HepG2 (cell line): ENCODE measurements around the gene RAB15. TPM values are rescaled to one million over a fixed set of nuclear protein-coding genes. Genes with fewer than 3 reads are reported as not detected.

ENCODE experiments used
- ATAC-seq: fragments of 200-7000 bp; cut with Tn5 transposase; 3 replicates; pipeline ENCODE4 v1.9.1; 2020; ENCODE audit warnings: mild to moderate bottlenecking, moderate library complexity
- BruUV-seq: library from RNA; stranded (reverse); fragments of 400-500 nt; replicated peaks from 2 replicates; lab custom pipeline; 2021; lab: Mats Ljungman, UMichigan
- CTCF ChIA-PET: fragments of 300-600 bp; formaldehyde crosslinking; extraction: SDS; loops from one replicate; lab custom pipeline; 2021; ENCODE audit warnings: low total read pairs, inconsistent platforms, low intra/inter-chr PET ratio; lab: Yijun Ruan, JAX
- POLR2A ChIA-PET: fragments of 350-600 bp; sonication (Branson Sonifier 250); formaldehyde crosslinking; loops from one replicate; lab custom pipeline; 2020; ENCODE audit warnings: antibody characterized with exemption, inconsistent platforms; lab: Yijun Ruan, JAX
- DNase-seq: peaks from one replicate; pipeline ENCODE4 v3.0.0-alpha.2; 2015; ENCODE audit warnings: low spot score
- FAIRE-seq: peaks from 3 replicates; lab custom pipeline; 2011; peaks lifted over from hg19 to GRCh38; lab: Jason Lieb, UNC
- H2AFZ ChIP-seq: one replicate; pipeline ENCODE4 v1.6.1; 2011; ENCODE audit warnings: low read length, inconsistent platforms
- H3K27ac ChIP-seq: fragments of 300-600 bp; 3 replicates; pipeline ENCODE4 v1.8.0; 2011; ENCODE audit warnings: mixed run types, mild to moderate bottlenecking, mixed read lengths, low read length, inconsistent platforms; ENCODE audit not compliant: insufficient read depth; ENCODE audit errors: extremely low read length
- H3K27me3 ChIP-seq, 2 experiments: fragments of 200-600 bp in 1 of 2; 2 replicates in 1 of 2; 3 replicates in 1 of 2; pipeline versions ENCODE4 v1.6.0 to v1.8.0; 2011; ENCODE audit warnings: low read length in 2 of 2, mild to moderate bottlenecking in 2 of 2, moderate library complexity in 2 of 2, inconsistent platforms in 1 of 2; ENCODE audit not compliant: insufficient read depth in 2 of 2, control insufficient read depth in 1 of 2
- H3K36me3 ChIP-seq, 2 experiments: fragments of 200-600 bp in 1 of 2; replicated peaks in 1 of 2; 2 replicates in 1 of 2; 3 replicates in 1 of 2; pipeline versions ENCODE4 v1.5.1 to v1.8.0; 2011; ENCODE audit warnings: low read length in 2 of 2, inconsistent platforms in 1 of 2; ENCODE audit not compliant: insufficient read depth in 2 of 2, control insufficient read depth in 1 of 2
- H3K4me1 ChIP-seq: 2 replicates; pipeline ENCODE4 v1.5.1; 2012; ENCODE audit warnings: low read length, inconsistent platforms; ENCODE audit not compliant: insufficient read depth
- H3K4me2 ChIP-seq: 2 replicates; pipeline ENCODE4 v1.6.0; 2011; ENCODE audit warnings: low read depth, low read length, inconsistent platforms
- H3K4me3 ChIP-seq, 3 experiments: fragments of 200-600 bp in 1 of 3; sonication (generic), shearing (Covaris generic) in 1 of 3; replicated peaks in 1 of 3; 2 replicates each; pipeline ENCODE4 v1.5.1; 2011 to 2016; ENCODE audit warnings: low read length in 3 of 3, inconsistent platforms in 2 of 3, low read depth in 2 of 3, mild to moderate bottlenecking in 2 of 3, control low read depth in 1 of 3, mixed read lengths in 1 of 3; ENCODE audit not compliant: insufficient read depth in 1 of 3
- H3K79me2 ChIP-seq: one replicate; pipeline ENCODE4 v1.6.1; 2011; ENCODE audit warnings: low read length, inconsistent platforms; ENCODE audit not compliant: insufficient read depth
- H3K9ac ChIP-seq: 2 replicates; pipeline ENCODE4 v1.6.0; 2011; ENCODE audit warnings: mild to moderate bottlenecking, low read depth, low read length, inconsistent platforms; ENCODE audit not compliant: insufficient read depth
- H3K9me3 ChIP-seq: 2 replicates; pipeline ENCODE4 v1.5.1; 2012; ENCODE audit warnings: mild to moderate bottlenecking, low read length
- H4K20me1 ChIP-seq: 2 replicates; pipeline ENCODE4 v1.6.0; 2011; ENCODE audit warnings: inconsistent platforms, mild to moderate bottlenecking, low read length, moderate library complexity; ENCODE audit not compliant: insufficient read depth
- KAT8 ChIP-seq: IDR thresholded peaks from 2 replicates; pipeline ENCODE4 v1.6.1; 2016; ENCODE audit warnings: missing genetic modification reagents, missing compliant biosample characterization
- MED1 ChIP-seq: sonication (generic); formaldehyde crosslinking; IDR thresholded peaks from 2 replicates; pipeline ENCODE4 v1.4.0; 2020; ENCODE audit warnings: missing genetic modification reagents
- ZNF432 ChIP-seq: sonication (generic); formaldehyde crosslinking; IDR thresholded peaks from 2 replicates; pipeline ENCODE4 v1.5.0; 2020; ENCODE audit warnings: missing genetic modification reagents, mild to moderate bottlenecking, borderline replicate concordance
- ZNF788 ChIP-seq: sonication (generic); formaldehyde crosslinking; IDR thresholded peaks from 2 replicates; pipeline ENCODE4 v1.5.0; 2020; ENCODE audit warnings: mild to moderate bottlenecking, missing genetic modification reagents, borderline replicate concordance
- WGBS: methylation state at CpG from one replicate; pipeline ENCODE4 v1.1.6; 2017; ENCODE audit warnings: low lambda C conversion rate; 5-methylcytosine and 5-hydroxymethylcytosine counted together
- in situ Hi-C: cut with HindIII; loops from 2 replicates; pipeline ENCODE4 v1.10.0; 2017; ENCODE audit warnings: low pct_unique_long_range_greater_than_20kb; ENCODE audit not compliant: extremely low pct_ligation_motif_present
- intact Hi-C: fragments of 100-400 bp; cut with micrococcal nuclease; formaldehyde crosslinking; loops from one replicate; pipeline ENCODE4 v1.10.0; 2022; ENCODE audit not compliant: unreplicated experiment
- polyA plus RNA-seq, 8 experiments: library from polyadenylated mRNA; depleted of rRNA in 3 of 8; stranded (reverse) in 7 of 8; unstranded in 1 of 8; fragments of >200 nt; fragmentation: Illumina TruSeq in 4 of 8; extraction: Trizol in 4 of 8; gene quantifications; 2 replicates each; pipeline versions ENCODE4 v1.2.1 to v1.2.3, GENCODE V29; 2011 to 2016; ENCODE audit warnings: low read depth in 4 of 8, missing spikeins in 1 of 8, mixed read lengths in 1 of 8; ENCODE audit not compliant: insufficient read depth in 1 of 8
- total RNA-seq, 5 experiments: library from RNA; depleted of rRNA; stranded (reverse); fragments of >200 nt; fragmentation: Illumina TruSeq; extraction: Trizol; gene quantifications; 2 replicates each; pipeline ENCODE4 v1.2.3, GENCODE V29; 2016; ENCODE audit warnings: low read depth in 1 of 5
- TF ChIP-seq, protein P1 (sequence below): sonication (generic); formaldehyde crosslinking; IDR thresholded peaks from 2 replicates; pipeline ENCODE4 v1.8.1; 2023; ENCODE audit warnings: mild to moderate bottlenecking, moderate library complexity, missing genetic modification reagents
- TF ChIP-seq, protein P2 (sequence below): sonication (generic); formaldehyde crosslinking; IDR thresholded peaks from 2 replicates; pipeline ENCODE4 v1.4.0; 2020; ENCODE audit warnings: missing genetic modification reagents
- TF ChIP-seq, protein P3 (sequence below): sonication (generic); formaldehyde crosslinking; IDR thresholded peaks from 2 replicates; pipeline ENCODE4 v1.9.0; 2021; ENCODE audit warnings: missing genetic modification reagents, borderline replicate concordance
- TF ChIP-seq, protein P4 (sequence below): IDR thresholded peaks from 2 replicates; pipeline ENCODE4 v1.6.1; 2018; ENCODE audit warnings: missing genetic modification reagents, mild to moderate bottlenecking, missing compliant biosample characterization
- TF ChIP-seq, protein P5 (sequence below): sonication (generic); formaldehyde crosslinking; IDR thresholded peaks from 2 replicates; pipeline ENCODE4 v1.4.0; 2020; ENCODE audit warnings: missing genetic modification reagents
- TF ChIP-seq, protein P6 (sequence below): sonication (generic); formaldehyde crosslinking; IDR thresholded peaks from 2 replicates; pipeline ENCODE4 v1.4.0; 2020; ENCODE audit warnings: missing genetic modification reagents

The RAB15 gene
- total and polyA plus RNA-seq, 2 of the 13 experiments (the other 11 are each of a cell fraction or from before 2014, with no cell fraction given): 7.4 to 18.5 TPM

DNA sequence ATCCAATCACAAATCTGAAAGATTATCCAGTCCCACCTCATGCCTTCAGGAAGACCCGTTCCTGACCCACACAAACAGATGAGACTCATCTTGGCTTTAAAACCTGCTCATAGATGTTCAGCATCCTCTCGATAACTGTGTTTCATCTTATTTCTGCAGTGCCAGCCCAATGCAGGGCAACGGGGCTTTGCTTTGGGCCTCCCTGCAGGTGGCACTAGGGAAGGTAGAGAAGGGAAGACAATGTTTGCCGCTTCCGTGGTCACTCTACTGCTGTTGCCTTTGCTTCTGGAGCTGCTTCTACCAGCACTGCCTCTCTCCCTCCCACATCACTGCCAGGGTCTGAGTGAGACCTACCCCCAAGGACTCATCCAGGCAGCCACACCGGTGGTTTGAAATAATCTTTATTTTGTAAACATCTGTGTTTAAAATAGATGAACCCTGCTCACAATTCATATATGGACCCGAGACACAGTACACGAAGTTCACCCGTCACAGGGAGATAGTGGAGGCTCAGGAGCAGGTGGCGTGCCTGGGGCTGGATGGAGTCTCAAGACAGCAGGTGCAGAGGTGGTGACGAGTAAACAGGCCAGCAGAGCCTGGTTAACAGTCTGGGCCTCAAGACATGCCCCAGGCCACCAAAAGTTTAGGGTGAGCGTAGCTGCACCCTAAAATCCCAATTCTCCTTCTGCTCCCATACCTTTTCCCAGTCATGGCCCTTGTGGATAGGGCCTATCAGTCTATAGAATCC is 26.5 kb downstream of the RAB15 start:
- Histone ChIP-seq H3K4me3 (no peak overlapping the region), H3K9me3 (no peaks in the 10 kb centered on the region), H4K20me1 (no peaks in the 10 kb centered on the region), H2AFZ (no peak overlapping the region), H3K9ac (no peak overlapping the region), H3K4me1 (peaks cover 88% of the 10 kb centered on the region), H3K79me2 (peaks cover 21% of the 10 kb centered on the region), H3K27me3 (no peaks in the 10 kb centered on the region; a peak in 1 of 5 replicates), H3K27ac (no peak overlapping the region), H3K4me2 (no peak overlapping the region), H3K36me3 (peaks cover under 1 to 1% of the 10 kb centered on the region in 2 experiments; a peak in 1 of 5 replicates)
- in situ Hi-C loops (no loop called here), intact Hi-C loops (no loop called here)
- WGBS: 90% methylated on average over 12 of the region's 12 CpGs
- no TSS peak for BruUV-seq
- FAIRE-seq: no peak
- ChIA-PET CTCF (no interaction called here), POLR2A (no interaction called here)
- no peak for ATAC-seq
- no peak for DNase-seq
- TF ChIP-seq MED1 (CRISPR knock-in tag) (no peak), KAT8 (CRISPR knock-in tag) (no peak), ZNF432 (CRISPR knock-in tag) (no peak), ZNF788 (CRISPR knock-in tag) (no peak)
- TF ChIP-seq, protein P1, sequence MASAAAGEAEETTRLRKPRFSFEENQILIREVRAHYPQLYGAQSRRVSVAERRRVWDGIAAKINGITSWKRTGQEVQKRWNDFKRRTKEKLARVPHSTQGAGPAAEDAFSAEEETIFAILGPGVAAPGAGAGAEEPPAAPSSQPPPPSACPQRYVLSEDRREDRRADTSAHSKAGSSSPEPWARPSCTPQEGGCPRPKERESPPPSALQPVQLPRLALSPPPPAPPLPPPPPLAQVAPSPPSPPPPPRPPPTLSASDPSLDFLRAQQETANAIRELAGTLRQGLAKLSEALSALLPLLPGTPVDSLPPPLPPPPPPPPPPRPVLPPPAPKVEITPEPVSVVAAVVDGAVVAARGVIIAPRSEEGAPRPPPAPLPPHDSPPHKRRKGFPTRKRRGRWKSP (CRISPR knock-in tag): no peak
- TF ChIP-seq, protein P2, sequence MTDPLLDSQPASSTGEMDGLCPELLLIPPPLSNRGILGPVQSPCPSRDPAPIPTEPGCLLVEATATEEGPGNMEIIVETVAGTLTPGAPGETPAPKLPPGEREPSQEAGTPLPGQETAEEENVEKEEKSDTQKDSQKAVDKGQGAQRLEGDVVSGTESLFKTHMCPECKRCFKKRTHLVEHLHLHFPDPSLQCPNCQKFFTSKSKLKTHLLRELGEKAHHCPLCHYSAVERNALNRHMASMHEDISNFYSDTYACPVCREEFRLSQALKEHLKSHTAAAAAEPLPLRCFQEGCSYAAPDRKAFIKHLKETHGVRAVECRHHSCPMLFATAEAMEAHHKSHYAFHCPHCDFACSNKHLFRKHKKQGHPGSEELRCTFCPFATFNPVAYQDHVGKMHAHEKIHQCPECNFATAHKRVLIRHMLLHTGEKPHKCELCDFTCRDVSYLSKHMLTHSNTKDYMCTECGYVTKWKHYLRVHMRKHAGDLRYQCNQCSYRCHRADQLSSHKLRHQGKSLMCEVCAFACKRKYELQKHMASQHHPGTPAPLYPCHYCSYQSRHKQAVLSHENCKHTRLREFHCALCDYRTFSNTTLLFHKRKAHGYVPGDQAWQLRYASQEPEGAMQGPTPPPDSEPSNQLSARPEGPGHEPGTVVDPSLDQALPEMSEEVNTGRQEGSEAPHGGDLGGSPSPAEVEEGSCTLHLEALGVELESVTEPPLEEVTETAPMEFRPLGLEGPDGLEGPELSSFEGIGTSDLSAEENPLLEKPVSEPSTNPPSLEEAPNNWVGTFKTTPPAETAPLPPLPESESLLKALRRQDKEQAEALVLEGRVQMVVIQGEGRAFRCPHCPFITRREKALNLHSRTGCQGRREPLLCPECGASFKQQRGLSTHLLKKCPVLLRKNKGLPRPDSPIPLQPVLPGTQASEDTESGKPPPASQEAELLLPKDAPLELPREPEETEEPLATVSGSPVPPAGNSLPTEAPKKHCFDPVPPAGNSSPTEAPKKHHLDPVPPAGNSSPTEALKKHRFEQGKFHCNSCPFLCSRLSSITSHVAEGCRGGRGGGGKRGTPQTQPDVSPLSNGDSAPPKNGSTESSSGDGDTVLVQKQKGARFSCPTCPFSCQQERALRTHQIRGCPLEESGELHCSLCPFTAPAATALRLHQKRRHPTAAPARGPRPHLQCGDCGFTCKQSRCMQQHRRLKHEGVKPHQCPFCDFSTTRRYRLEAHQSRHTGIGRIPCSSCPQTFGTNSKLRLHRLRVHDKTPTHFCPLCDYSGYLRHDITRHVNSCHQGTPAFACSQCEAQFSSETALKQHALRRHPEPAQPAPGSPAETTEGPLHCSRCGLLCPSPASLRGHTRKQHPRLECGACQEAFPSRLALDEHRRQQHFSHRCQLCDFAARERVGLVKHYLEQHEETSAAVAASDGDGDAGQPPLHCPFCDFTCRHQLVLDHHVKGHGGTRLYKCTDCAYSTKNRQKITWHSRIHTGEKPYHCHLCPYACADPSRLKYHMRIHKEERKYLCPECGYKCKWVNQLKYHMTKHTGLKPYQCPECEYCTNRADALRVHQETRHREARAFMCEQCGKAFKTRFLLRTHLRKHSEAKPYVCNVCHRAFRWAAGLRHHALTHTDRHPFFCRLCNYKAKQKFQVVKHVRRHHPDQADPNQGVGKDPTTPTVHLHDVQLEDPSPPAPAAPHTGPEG (CRISPR knock-in tag): no peak
- TF ChIP-seq, protein P3, sequence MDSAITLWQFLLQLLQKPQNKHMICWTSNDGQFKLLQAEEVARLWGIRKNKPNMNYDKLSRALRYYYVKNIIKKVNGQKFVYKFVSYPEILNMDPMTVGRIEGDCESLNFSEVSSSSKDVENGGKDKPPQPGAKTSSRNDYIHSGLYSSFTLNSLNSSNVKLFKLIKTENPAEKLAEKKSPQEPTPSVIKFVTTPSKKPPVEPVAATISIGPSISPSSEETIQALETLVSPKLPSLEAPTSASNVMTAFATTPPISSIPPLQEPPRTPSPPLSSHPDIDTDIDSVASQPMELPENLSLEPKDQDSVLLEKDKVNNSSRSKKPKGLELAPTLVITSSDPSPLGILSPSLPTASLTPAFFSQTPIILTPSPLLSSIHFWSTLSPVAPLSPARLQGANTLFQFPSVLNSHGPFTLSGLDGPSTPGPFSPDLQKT (CRISPR knock-in tag): no peak
- TF ChIP-seq, protein P4, sequence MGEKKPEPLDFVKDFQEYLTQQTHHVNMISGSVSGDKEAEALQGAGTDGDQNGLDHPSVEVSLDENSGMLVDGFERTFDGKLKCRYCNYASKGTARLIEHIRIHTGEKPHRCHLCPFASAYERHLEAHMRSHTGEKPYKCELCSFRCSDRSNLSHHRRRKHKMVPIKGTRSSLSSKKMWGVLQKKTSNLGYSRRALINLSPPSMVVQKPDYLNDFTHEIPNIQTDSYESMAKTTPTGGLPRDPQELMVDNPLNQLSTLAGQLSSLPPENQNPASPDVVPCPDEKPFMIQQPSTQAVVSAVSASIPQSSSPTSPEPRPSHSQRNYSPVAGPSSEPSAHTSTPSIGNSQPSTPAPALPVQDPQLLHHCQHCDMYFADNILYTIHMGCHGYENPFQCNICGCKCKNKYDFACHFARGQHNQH: no peak
- TF ChIP-seq, protein P5, sequence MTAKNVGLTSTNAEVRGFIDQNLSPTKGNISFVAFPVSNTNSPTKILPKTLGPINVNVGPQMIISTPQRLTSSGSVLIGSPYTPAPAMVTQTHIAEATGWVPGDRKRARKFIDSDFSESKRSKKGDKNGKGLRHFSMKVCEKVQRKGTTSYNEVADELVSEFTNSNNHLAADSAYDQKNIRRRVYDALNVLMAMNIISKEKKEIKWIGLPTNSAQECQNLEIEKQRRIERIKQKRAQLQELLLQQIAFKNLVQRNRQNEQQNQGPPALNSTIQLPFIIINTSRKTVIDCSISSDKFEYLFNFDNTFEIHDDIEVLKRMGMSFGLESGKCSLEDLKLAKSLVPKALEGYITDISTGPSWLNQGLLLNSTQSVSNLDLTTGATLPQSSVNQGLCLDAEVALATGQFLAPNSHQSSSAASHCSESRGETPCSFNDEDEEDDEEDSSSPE (CRISPR knock-in tag): no peak
- TF ChIP-seq, protein P6, sequence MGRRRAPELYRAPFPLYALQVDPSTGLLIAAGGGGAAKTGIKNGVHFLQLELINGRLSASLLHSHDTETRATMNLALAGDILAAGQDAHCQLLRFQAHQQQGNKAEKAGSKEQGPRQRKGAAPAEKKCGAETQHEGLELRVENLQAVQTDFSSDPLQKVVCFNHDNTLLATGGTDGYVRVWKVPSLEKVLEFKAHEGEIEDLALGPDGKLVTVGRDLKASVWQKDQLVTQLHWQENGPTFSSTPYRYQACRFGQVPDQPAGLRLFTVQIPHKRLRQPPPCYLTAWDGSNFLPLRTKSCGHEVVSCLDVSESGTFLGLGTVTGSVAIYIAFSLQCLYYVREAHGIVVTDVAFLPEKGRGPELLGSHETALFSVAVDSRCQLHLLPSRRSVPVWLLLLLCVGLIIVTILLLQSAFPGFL (CRISPR knock-in tag): no peak
